ENCODE data around the gene NFKBIL1.
"Not testable (repeated sequence)": the region's sequence is repeated elsewhere in the genome, so short reads cannot be mapped to it uniquely, and the experiment has no call there.

The NFKBIL1 gene

GRCh38 chr6:31587791-31588777 is 40.7 kb downstream of the NFKBIL1 start:
- H3K27ac ChIP-seq, result no peak overlapping the region
- TF ChIP-seq CTCF (conservative IDR thresholded peaks at IDR 0.05), result no peak

- TF ChIP-seq CTCF (conservative IDR thresholded peaks at IDR 0.05), result no peak
- H3K27ac ChIP-seq, result no peak overlapping the region
These were observed 41.7 kb downstream of the NFKBIL1 start for GRCh38 chr6:31588871-31589650.

GRCh38 chr6:31590691-31591090 is 43.3 kb downstream of the NFKBIL1 start:
- H3K27ac ChIP-seq, result not testable (repeated sequence)

- TF ChIP-seq CTCF (conservative IDR thresholded peaks at IDR 0.05), result no peak
- no peak overlapping the region for H3K27ac ChIP-seq
These were observed 45.0 kb downstream of the NFKBIL1 start for GRCh38 chr6:31592396-31592771.

- H3K27ac ChIP-seq, result no peak overlapping the region
- peak; percentile 61 for TF ChIP-seq CTCF (conservative IDR thresholded peaks at IDR 0.05)
These were observed 49.6 kb downstream of the NFKBIL1 start for GRCh38 chr6:31597006-31597405.

GRCh38 chr6:31607317-31607716 is 59.9 kb downstream of the NFKBIL1 start:
- H3K27ac ChIP-seq, result no peak overlapping the region
- no peak for TF ChIP-seq CTCF (conservative IDR thresholded peaks at IDR 0.05)
